ENCODE data around the gene SDR42E2. TPM values are rescaled to one million over a fixed set of nuclear protein-coding genes. Genes with fewer than 3 reads are reported as not detected.
"Not testable (repeated sequence)": the region's sequence is repeated elsewhere in the genome, so short reads cannot be mapped to it uniquely, and the experiment has no call there.

SDR42E2 gene
- total RNA-seq, 4 donors from 2014 or later, result not detected

- TF ChIP-seq CTCF (IDR thresholded peaks at IDR 0.05), result no peak
- TF ChIP-seq POLR2A (IDR thresholded peaks at IDR 0.05), result no peak
- intact Hi-C loops (cut with DNase I), result no loop called here
- no peak overlapping the region for H3K4me3 ChIP-seq
- no peaks in the 10 kb centered on the region for H3K36me3 ChIP-seq
- DNase-seq, result no peak
- WGBS, 2 donors, result 42 to 46% methylated on average over 3 of the region's 3 CpGs
- H3K4me1 ChIP-seq, result no peaks in the 10 kb centered on the region
- H3K27ac ChIP-seq, result no peak overlapping the region
- no peaks in the 10 kb centered on the region for H3K9me3 ChIP-seq
- H3K27me3 ChIP-seq, result peaks cover 0 to under 1% (median 0%) of the 10 kb centered on the region in 4 donors
These were observed 39.2 kb upstream of the SDR42E2 start for GRCh38 chr16:22123146-22123545.

- Histone ChIP-seq H3K27me3 (peaks cover 0 to 6% (median 0%) of the 10 kb centered on the region in 4 donors), H3K4me1 (no peaks in the 10 kb centered on the region), H3K36me3 (no peaks in the 10 kb centered on the region), H3K4me3 (no peak overlapping the region), H3K9me3 (no peaks in the 10 kb centered on the region), H3K27ac (no peak overlapping the region)
- DNase-seq, result no peak
- TF ChIP-seq CTCF (IDR thresholded peaks at IDR 0.05) (no peak), POLR2A (IDR thresholded peaks at IDR 0.05) (no peak)
- intact Hi-C loops (cut with DNase I), result no loop called here
- WGBS, 2 donors, result 93 to 100% methylated on average over 3 to 5 of the region's 7 CpGs
These were observed 38.4 kb upstream of the SDR42E2 start for GRCh38 chr16:22123759-22124490.

GRCh38 chr16:22124583-22125284 is 37.6 kb upstream of the SDR42E2 start:
- H3K4me3 ChIP-seq, result no peak overlapping the region
- no peak overlapping the region for H3K27ac ChIP-seq
- no peaks in the 10 kb centered on the region for H3K4me1 ChIP-seq
- intact Hi-C loops (cut with DNase I), result no loop called here
- DNase-seq, result no peak
- TF ChIP-seq POLR2A (IDR thresholded peaks at IDR 0.05) (no peak), CTCF (IDR thresholded peaks at IDR 0.05) (no peak)
- 90 to 93% methylated on average over 6 of the region's 6 CpGs for WGBS, 2 donors
- peaks cover 0 to 6% (median 0%) of the 10 kb centered on the region in 4 donors for H3K27me3 ChIP-seq
- no peaks in the 10 kb centered on the region for H3K36me3 ChIP-seq
- H3K9me3 ChIP-seq, result no peaks in the 10 kb centered on the region

GRCh38 chr16:22126037-22126558 is 36.2 kb upstream of the SDR42E2 start:
- TF ChIP-seq POLR2A (IDR thresholded peaks at IDR 0.05), result no peak
- TF ChIP-seq CTCF (IDR thresholded peaks at IDR 0.05), result no peak
- intact Hi-C loops (cut with DNase I), result no loop called here
- Histone ChIP-seq H3K9me3 (no peaks in the 10 kb centered on the region), H3K27ac (no peak overlapping the region), H3K4me3 (no peak overlapping the region), H3K27me3 (peaks cover 0 to 6% (median 0%) of the 10 kb centered on the region in 4 donors), H3K36me3 (no peaks in the 10 kb centered on the region), H3K4me1 (no peaks in the 10 kb centered on the region)
- no peak for DNase-seq
- WGBS, 2 donors, result 76 to 79% methylated on average over 15 of the region's 15 CpGs

- H3K36me3 ChIP-seq; H3K4me1 ChIP-seq; H3K9me3 ChIP-seq; intact Hi-C loops (cut with DNase I); H3K4me3 ChIP-seq; H3K27ac ChIP-seq; H3K27me3 ChIP-seq; DNase-seq: not testable (repeated sequence)
- WGBS, 2 donors, result 84 to 94% methylated on average over 1 of the region's 1 CpG
These were observed 33.8 kb upstream of the SDR42E2 start for GRCh38 chr16:22128537-22128936.
